CD8-positive, alpha-beta memory T cell (primary cell): ENCODE data around the gene RAP1GDS1. TPM values are rescaled to one million over a fixed set of nuclear protein-coding genes. Genes with fewer than 3 reads are reported as not detected.
A peak's percentile ranks its signal among the peaks of the same experiment; 100 is the strongest.

Experiments used
- CTCF ChIA-PET: fragments of 350-600 bp; sonication (Branson Sonifier 250); formaldehyde crosslinking; loops from one replicate; lab custom pipeline; 2021; ENCODE audit warnings: antibody characterized with exemption; lab: Charles Lee
- POLR2A ChIA-PET: fragments of 350-600 bp; sonication (Branson Sonifier 250); formaldehyde crosslinking; loops from one replicate; lab custom pipeline; 2021; ENCODE audit warnings: antibody characterized with exemption; lab: Charles Lee
- DNase-seq, 5 donors: peaks; one replicate each; pipeline versions ENCODE4 v3.0.0 to v3.0.0-alpha.2; 2020 to 2022; ENCODE audit warnings: mixed read lengths in 1 of 5
- H3K27ac ChIP-seq: one replicate; pipeline ENCODE4 v1.7.0; 2013; ENCODE audit warnings: low read depth, mild to moderate bottlenecking, low read length, moderate library complexity
- H3K27me3 ChIP-seq: 2 replicates; pipeline ENCODE4 v1.7.0; 2013; ENCODE audit warnings: low read length, mild to moderate bottlenecking; ENCODE audit not compliant: insufficient read depth, poor library complexity, severe bottlenecking
- H3K36me3 ChIP-seq: 2 replicates; pipeline ENCODE4 v1.7.0; 2013; ENCODE audit warnings: mild to moderate bottlenecking, low read length, moderate library complexity; ENCODE audit not compliant: insufficient read depth
- H3K4me1 ChIP-seq: 2 replicates; pipeline ENCODE4 v1.7.0; 2013; ENCODE audit warnings: mild to moderate bottlenecking, low read length, moderate library complexity; ENCODE audit not compliant: insufficient read depth
- H3K4me3 ChIP-seq: 2 replicates; pipeline ENCODE4 v1.7.0; 2013; ENCODE audit warnings: mild to moderate bottlenecking, low read length
- H3K9me3 ChIP-seq: 2 replicates; pipeline ENCODE4 v1.7.0; 2013; ENCODE audit warnings: mild to moderate bottlenecking, low read length
- H3K27ac Mint-ChIP-seq, 8 donors: one replicate each; pipeline ENCODE4 v1.8.0; 2020 to 2021; ENCODE audit warnings: mixed read lengths in 8 of 8, mild to moderate bottlenecking in 6 of 8, inconsistent platforms in 3 of 8, moderate library complexity in 3 of 8
- H3K27me3 Mint-ChIP-seq, 2 donors: one replicate each; pipeline ENCODE4 v1.8.0; 2020 to 2021; ENCODE audit warnings: mixed read lengths in 2 of 2, mild to moderate bottlenecking in 1 of 2, moderate library complexity in 1 of 2
- H3K36me3 Mint-ChIP-seq, 3 donors: one replicate each; pipeline ENCODE4 v1.8.0; 2020 to 2021; ENCODE audit warnings: mixed read lengths in 3 of 3, inconsistent platforms in 1 of 3, mild to moderate bottlenecking in 1 of 3
- H3K4me1 Mint-ChIP-seq, 3 donors: one replicate each; pipeline ENCODE4 v1.8.0; 2020 to 2021; ENCODE audit warnings: mixed read lengths in 3 of 3, inconsistent platforms in 1 of 3, mild to moderate bottlenecking in 1 of 3
- H3K4me3 Mint-ChIP-seq, 7 donors: one replicate each; pipeline ENCODE4 v1.8.0; 2020 to 2021; ENCODE audit warnings: mixed read lengths in 7 of 7, mild to moderate bottlenecking in 6 of 7, moderate library complexity in 4 of 7, inconsistent platforms in 2 of 7
- H3K9me3 Mint-ChIP-seq, 5 donors: one replicate each; pipeline ENCODE4 v1.8.0; 2020 to 2022; ENCODE audit warnings: mixed read lengths in 5 of 5, mild to moderate bottlenecking in 3 of 5, moderate library complexity in 2 of 5, inconsistent platforms in 1 of 5
- polyA plus RNA-seq: library from polyadenylated mRNA; unstranded; fragments of 300-500 nt; fragmentation: Illumina TruSeq; gene quantifications from one replicate; pipeline ENCODE4 v1.2.3, GENCODE V29; 2021
- total RNA-seq, 2 experiments: library from RNA; stranded (reverse); gene quantifications; one replicate each; pipeline ENCODE4 v1.2.3, GENCODE V29; 2021

RAP1GDS1 gene
- total and polyA plus RNA-seq, 3 experiments from 2014 or later, result 40.9 to 56.4 (median 53.7) TPM

GRCh38 chr4:98242538-98242937, 18.6 kb upstream of the RAP1GDS1 start:
- Histone ChIP-seq H3K4me3 (no peak overlapping the region), H3K27ac (no peak overlapping the region), H3K27me3 (no peaks in the 10 kb centered on the region), H3K36me3 (no peaks in the 10 kb centered on the region), H3K9me3 (no peaks in the 10 kb centered on the region), H3K4me1 (no peaks in the 10 kb centered on the region)
- CTCF ChIA-PET, result no interaction called here
- H3K27me3 Mint-ChIP-seq, result peaks cover 17 to 35% of the 10 kb centered on the region in 2 donors
- DNase-seq, result no peak
- H3K4me3 Mint-ChIP-seq, result no peak overlapping the region
- H3K9me3 Mint-ChIP-seq, result peaks cover 0 to 2% (median 0%) of the 10 kb centered on the region in 5 donors
- H3K36me3 Mint-ChIP-seq, result peaks cover 0 to 3% (median 0%) of the 10 kb centered on the region in 3 donors
- peak overlapping the region in 1 of 8 donors; percentile 39 for H3K27ac Mint-ChIP-seq
- H3K4me1 Mint-ChIP-seq, result no peaks in the 10 kb centered on the region
- POLR2A ChIA-PET, result interaction anchor here (0.6 kb wide), 1 partner anchor 376 kb away, joined by 12 read pairs; no protein-coding TSS in a partner anchor

- no peaks in the 10 kb centered on the region for H3K27me3 ChIP-seq
- no peaks in the 10 kb centered on the region for H3K4me1 ChIP-seq
- H3K27ac ChIP-seq, result no peak overlapping the region
- H3K27me3 Mint-ChIP-seq, result peaks cover 23 to 29% of the 10 kb centered on the region in 2 donors
- H3K4me1 Mint-ChIP-seq, result no peaks in the 10 kb centered on the region
- H3K36me3 ChIP-seq, result no peaks in the 10 kb centered on the region
- H3K27ac Mint-ChIP-seq, result no peak overlapping the region
- no peak overlapping the region for H3K4me3 ChIP-seq
- ChIA-PET POLR2A (no interaction called here), CTCF (no interaction called here)
- peaks cover 0 to 2% (median 0%) of the 10 kb centered on the region in 5 donors for H3K9me3 Mint-ChIP-seq
- DNase-seq, result no peak
- H3K36me3 Mint-ChIP-seq, result peaks cover 0 to 13% (median 3%) of the 10 kb centered on the region in 3 donors
- no peak overlapping the region for H3K4me3 Mint-ChIP-seq
- no peaks in the 10 kb centered on the region for H3K9me3 ChIP-seq
Measured at GRCh38 chr4:98245226-98245625, 16.0 kb upstream of the RAP1GDS1 start.

- Histone ChIP-seq H3K27me3 (no peaks in the 10 kb centered on the region), H3K4me1 (no peaks in the 10 kb centered on the region), H3K36me3 (no peaks in the 10 kb centered on the region), H3K4me3 (no peak overlapping the region), H3K9me3 (no peaks in the 10 kb centered on the region), H3K27ac (no peak overlapping the region)
- Mint-ChIP-seq H3K36me3 (peaks cover 0 to 13% (median 3%) of the 10 kb centered on the region in 3 donors), H3K4me3 (no peak overlapping the region), H3K27ac (no peak overlapping the region), H3K27me3 (peaks cover 14 to 16% of the 10 kb centered on the region in 2 donors), H3K4me1 (no peaks in the 10 kb centered on the region), H3K9me3 (peaks cover 0 to 2% (median 0%) of the 10 kb centered on the region in 5 donors)
- CTCF ChIA-PET, result no interaction called here
- DNase-seq, result no peak
- POLR2A ChIA-PET, result no interaction called here
Measured at GRCh38 chr4:98248934-98249333, 12.2 kb upstream of the RAP1GDS1 start.

GRCh38 chr4:98249831-98250230, 11.4 kb upstream of the RAP1GDS1 start:
- CTCF ChIA-PET, result interaction anchor here (1.2 kb wide), 1 partner anchor 9 kb away, joined by 3 read pairs; no protein-coding TSS in a partner anchor
- Mint-ChIP-seq H3K27me3 (peaks cover 8 to 10% of the 10 kb centered on the region in 2 donors), H3K4me3 (no peak overlapping the region), H3K9me3 (peaks cover 0 to 1% (median 0%) of the 10 kb centered on the region in 5 donors), H3K4me1 (no peaks in the 10 kb centered on the region), H3K36me3 (peaks cover 0 to 10% (median 3%) of the 10 kb centered on the region in 3 donors), H3K27ac (no peak overlapping the region)
- Histone ChIP-seq H3K27ac (no peak overlapping the region), H3K4me3 (no peak overlapping the region), H3K36me3 (no peaks in the 10 kb centered on the region), H3K9me3 (no peaks in the 10 kb centered on the region), H3K27me3 (no peaks in the 10 kb centered on the region), H3K4me1 (no peaks in the 10 kb centered on the region)
- POLR2A ChIA-PET, result no interaction called here
- no peak for DNase-seq

GRCh38 chr4:98253499-98253898, 7.7 kb upstream of the RAP1GDS1 start:
- no peak for DNase-seq
- H3K9me3 ChIP-seq, result no peaks in the 10 kb centered on the region
- no peaks in the 10 kb centered on the region for H3K27me3 ChIP-seq
- POLR2A ChIA-PET, result no interaction called here
- no peak overlapping the region for H3K4me3 ChIP-seq
- H3K27ac Mint-ChIP-seq, result no peak overlapping the region
- peaks cover 0 to 6% (median 1%) of the 10 kb centered on the region in 3 donors for H3K36me3 Mint-ChIP-seq
- no peaks in the 10 kb centered on the region for H3K9me3 Mint-ChIP-seq
- CTCF ChIA-PET, result interaction anchor here (1.3 kb wide), 1 partner anchor 742 kb away, joined by 3 read pairs; the partner anchor contains the start of gene METAP1
- H3K4me1 Mint-ChIP-seq, result peaks cover 3 to 4% (median 4%) of the 10 kb centered on the region in 3 donors
- H3K4me3 Mint-ChIP-seq, result no peak overlapping the region
- no peak overlapping the region for H3K27ac ChIP-seq
- peaks cover 0 to 6% of the 10 kb centered on the region in 2 donors for H3K27me3 Mint-ChIP-seq
- no peaks in the 10 kb centered on the region for H3K36me3 ChIP-seq
- H3K4me1 ChIP-seq, result no peaks in the 10 kb centered on the region

GRCh38 chr4:98260047-98260578, 1.1 kb upstream of the RAP1GDS1 start:
- H3K4me3 Mint-ChIP-seq, result peak overlapping the region; percentile 89 to 97 (median 92)
- Histone ChIP-seq H3K9me3 (no peaks in the 10 kb centered on the region), H3K27me3 (no peaks in the 10 kb centered on the region), H3K36me3 (no peaks in the 10 kb centered on the region), H3K27ac (peak overlapping the region; percentile 87), H3K4me1 (peaks cover 28% of the 10 kb centered on the region), H3K4me3 (peak overlapping the region; percentile 83)
- ChIA-PET POLR2A (interaction anchor here (1.1 to 1.8 kb wide), 3 partner anchors 117 to 735 kb away, joined by 3 to 14 read pairs (median 14); partner anchors contain the start of genes EIF4E, METAP1 and STPG2), CTCF (no interaction called here)
- no peaks in the 10 kb centered on the region for H3K9me3 Mint-ChIP-seq
- peak overlapping the region; percentile 90 to 97 (median 94) for H3K27ac Mint-ChIP-seq
- peaks cover 0 to 14% (median 0%) of the 10 kb centered on the region in 3 donors for H3K36me3 Mint-ChIP-seq
- H3K27me3 Mint-ChIP-seq, result no peaks in the 10 kb centered on the region
- peaks cover 42 to 47% (median 47%) of the 10 kb centered on the region in 3 donors for H3K4me1 Mint-ChIP-seq
- DNase-seq, result peak in 2 of 5 donors; percentile 29 to 45

GRCh38 chr4:98261405-98262291, 464 bp downstream of the RAP1GDS1 start:
- H3K36me3 ChIP-seq, result no peaks in the 10 kb centered on the region
- peak overlapping the region; percentile 89 to 97 (median 96) for H3K4me3 Mint-ChIP-seq
- H3K27ac Mint-ChIP-seq, result peak overlapping the region; percentile 83 to 99 (median 92)
- H3K4me1 ChIP-seq, result peaks cover 32% of the 10 kb centered on the region
- peak; percentile 75 to 86 (median 79) for DNase-seq
- peak overlapping the region; percentile 74 for H3K27ac ChIP-seq
- ChIA-PET POLR2A (interaction anchor here (0.6 to 1.8 kb wide), 13 partner anchors 9 to 827 kb away, joined by 3 to 14 read pairs (median 3); partner anchors contain the start of genes ADH5, EIF4E, METAP1 and STPG2), CTCF (interaction anchor here (0.5 to 1.7 kb wide), 6 partner anchors 10 to 734 kb away, joined by 3 to 4 read pairs (median 3); partner anchors contain the start of genes EIF4E and METAP1)
- H3K36me3 Mint-ChIP-seq, result peaks cover 0 to 14% (median 0%) of the 10 kb centered on the region in 3 donors
- peak overlapping the region; percentile 92 for H3K4me3 ChIP-seq
- no peaks in the 10 kb centered on the region for H3K9me3 ChIP-seq
- no peaks in the 10 kb centered on the region for H3K9me3 Mint-ChIP-seq
- H3K27me3 ChIP-seq, result no peaks in the 10 kb centered on the region
- H3K4me1 Mint-ChIP-seq, result peaks cover 49 to 54% (median 53%) of the 10 kb centered on the region in 3 donors
- no peaks in the 10 kb centered on the region for H3K27me3 Mint-ChIP-seq
